ENCODE measurements around the gene GPR35. TPM values are rescaled to one million over a fixed set of nuclear protein-coding genes. Genes with fewer than 3 reads are reported as not detected.

The GPR35 gene
- total and polyA plus RNA-seq, 2 of the 13 experiments (the other 11 are each of a cell fraction or from before 2014, with no cell fraction given), result 27.1 to 44.2 TPM

DNA sequence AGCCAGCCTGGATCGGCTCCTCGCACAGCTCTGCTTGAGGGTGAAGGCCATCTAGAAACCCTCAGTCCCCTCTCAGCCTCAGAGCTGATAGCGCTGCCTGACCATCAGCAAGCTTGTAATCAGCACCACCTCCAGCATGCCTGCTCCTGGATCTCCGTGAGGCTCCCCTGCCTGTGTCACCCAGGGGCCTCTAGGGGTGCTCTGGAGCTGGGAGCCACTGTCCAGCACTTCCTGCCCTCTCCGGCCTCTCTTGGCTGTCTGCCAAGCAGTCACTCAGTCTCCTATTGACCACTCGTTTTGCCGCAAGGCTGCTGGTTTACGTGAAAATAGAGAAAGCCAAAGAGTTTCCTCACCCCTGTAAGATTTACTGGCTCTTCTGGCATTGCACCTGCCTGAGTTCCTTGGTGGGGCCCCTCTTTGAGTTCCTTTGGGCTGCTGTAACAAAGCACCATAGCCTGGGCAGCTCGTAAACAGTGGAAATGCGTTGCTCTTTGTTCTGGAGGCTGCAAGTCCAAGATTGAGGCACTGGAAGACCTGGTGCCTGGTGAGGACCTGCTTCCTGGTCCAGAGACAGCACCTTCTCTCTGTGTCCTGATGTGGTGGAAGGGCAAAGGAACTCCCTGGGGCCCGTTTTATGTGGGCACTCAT is 20.9 kb upstream of the GPR35 start (continued):
- TF ChIP-seq, protein P1, sequence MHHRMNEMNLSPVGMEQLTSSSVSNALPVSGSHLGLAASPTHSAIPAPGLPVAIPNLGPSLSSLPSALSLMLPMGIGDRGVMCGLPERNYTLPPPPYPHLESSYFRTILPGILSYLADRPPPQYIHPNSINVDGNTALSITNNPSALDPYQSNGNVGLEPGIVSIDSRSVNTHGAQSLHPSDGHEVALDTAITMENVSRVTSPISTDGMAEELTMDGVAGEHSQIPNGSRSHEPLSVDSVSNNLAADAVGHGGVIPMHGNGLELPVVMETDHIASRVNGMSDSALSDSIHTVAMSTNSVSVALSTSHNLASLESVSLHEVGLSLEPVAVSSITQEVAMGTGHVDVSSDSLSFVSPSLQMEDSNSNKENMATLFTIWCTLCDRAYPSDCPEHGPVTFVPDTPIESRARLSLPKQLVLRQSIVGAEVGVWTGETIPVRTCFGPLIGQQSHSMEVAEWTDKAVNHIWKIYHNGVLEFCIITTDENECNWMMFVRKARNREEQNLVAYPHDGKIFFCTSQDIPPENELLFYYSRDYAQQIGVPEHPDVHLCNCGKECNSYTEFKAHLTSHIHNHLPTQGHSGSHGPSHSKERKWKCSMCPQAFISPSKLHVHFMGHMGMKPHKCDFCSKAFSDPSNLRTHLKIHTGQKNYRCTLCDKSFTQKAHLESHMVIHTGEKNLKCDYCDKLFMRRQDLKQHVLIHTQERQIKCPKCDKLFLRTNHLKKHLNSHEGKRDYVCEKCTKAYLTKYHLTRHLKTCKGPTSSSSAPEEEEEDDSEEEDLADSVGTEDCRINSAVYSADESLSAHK (CRISPR knock-in tag; IDR thresholded peaks at IDR 0.05; ENCODE audit: borderline replicate concordance), result no peak; the same call in 1 of the 2 replicates
- TF ChIP-seq FOXO1 (CRISPR knock-in tag; IDR thresholded peaks at IDR 0.05) (peak; percentile 19; the same call in 1 of the 2 replicates), KLF16 (CRISPR knock-in tag; IDR thresholded peaks at IDR 0.05) (peak in 1 of 2 experiments; percentile 79; a peak in 1 of 4 replicates), NFATC3 (CRISPR knock-in tag; IDR thresholded peaks at IDR 0.05) (0 out of 2 replicates have a peak, but pooled peaks have one; percentile 38), HOXA9 (CRISPR knock-in tag; IDR thresholded peaks at IDR 0.05; ENCODE audit: borderline replicate concordance) (no peak), ZNF891 (CRISPR knock-in tag; IDR thresholded peaks at IDR 0.05) (peak; percentile 73; the same call in 1 of the 2 replicates), ZNF556 (CRISPR knock-in tag; IDR thresholded peaks at IDR 0.05; ENCODE audit: borderline replicate concordance) (peak; percentile 72; the same call in 1 of the 2 replicates), SPEN (CRISPR knock-in tag; IDR thresholded peaks at IDR 0.05; ENCODE audit: low read depth) (no peak; the same call in 1 of the 2 replicates), BRCA1 (CRISPR knock-in tag; IDR thresholded peaks at IDR 0.05) (peak; percentile 76; the same call in 1 of the 2 replicates), TBL1XR1 (IDR thresholded peaks at IDR 0.05; ENCODE audit: borderline replicate concordance, low read length, partially characterized antibody) (peak; percentile 29), ZNF382 (CRISPR knock-in tag; IDR thresholded peaks at IDR 0.05; ENCODE audit: borderline replicate concordance) (no peak), POGZ (CRISPR knock-in tag; IDR thresholded peaks at IDR 0.05) (peak; percentile 82), MLLT10 (CRISPR knock-in tag; IDR thresholded peaks at IDR 0.05) (no peak), XRCC5 (optimal IDR thresholded peaks at IDR 0.05; ENCODE audit: low read length) (peak; percentile 99), ZNF557 (CRISPR knock-in tag; IDR thresholded peaks at IDR 0.05) (no peak), ZNF225 (CRISPR knock-in tag; IDR thresholded peaks at IDR 0.05) (no peak)
- TF ChIP-seq, protein P2, sequence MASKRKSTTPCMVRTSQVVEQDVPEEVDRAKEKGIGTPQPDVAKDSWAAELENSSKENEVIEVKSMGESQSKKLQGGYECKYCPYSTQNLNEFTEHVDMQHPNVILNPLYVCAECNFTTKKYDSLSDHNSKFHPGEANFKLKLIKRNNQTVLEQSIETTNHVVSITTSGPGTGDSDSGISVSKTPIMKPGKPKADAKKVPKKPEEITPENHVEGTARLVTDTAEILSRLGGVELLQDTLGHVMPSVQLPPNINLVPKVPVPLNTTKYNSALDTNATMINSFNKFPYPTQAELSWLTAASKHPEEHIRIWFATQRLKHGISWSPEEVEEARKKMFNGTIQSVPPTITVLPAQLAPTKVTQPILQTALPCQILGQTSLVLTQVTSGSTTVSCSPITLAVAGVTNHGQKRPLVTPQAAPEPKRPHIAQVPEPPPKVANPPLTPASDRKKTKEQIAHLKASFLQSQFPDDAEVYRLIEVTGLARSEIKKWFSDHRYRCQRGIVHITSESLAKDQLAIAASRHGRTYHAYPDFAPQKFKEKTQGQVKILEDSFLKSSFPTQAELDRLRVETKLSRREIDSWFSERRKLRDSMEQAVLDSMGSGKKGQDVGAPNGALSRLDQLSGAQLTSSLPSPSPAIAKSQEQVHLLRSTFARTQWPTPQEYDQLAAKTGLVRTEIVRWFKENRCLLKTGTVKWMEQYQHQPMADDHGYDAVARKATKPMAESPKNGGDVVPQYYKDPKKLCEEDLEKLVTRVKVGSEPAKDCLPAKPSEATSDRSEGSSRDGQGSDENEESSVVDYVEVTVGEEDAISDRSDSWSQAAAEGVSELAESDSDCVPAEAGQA (IDR thresholded peaks at IDR 0.05; ENCODE audit: low read depth), result no peak; the same call in 1 of the 2 replicates
- TF ChIP-seq, protein P2 (CRISPR knock-in tag; IDR thresholded peaks at IDR 0.05; ENCODE audit: borderline replicate concordance), result no peak
- TF ChIP-seq, protein P3, sequence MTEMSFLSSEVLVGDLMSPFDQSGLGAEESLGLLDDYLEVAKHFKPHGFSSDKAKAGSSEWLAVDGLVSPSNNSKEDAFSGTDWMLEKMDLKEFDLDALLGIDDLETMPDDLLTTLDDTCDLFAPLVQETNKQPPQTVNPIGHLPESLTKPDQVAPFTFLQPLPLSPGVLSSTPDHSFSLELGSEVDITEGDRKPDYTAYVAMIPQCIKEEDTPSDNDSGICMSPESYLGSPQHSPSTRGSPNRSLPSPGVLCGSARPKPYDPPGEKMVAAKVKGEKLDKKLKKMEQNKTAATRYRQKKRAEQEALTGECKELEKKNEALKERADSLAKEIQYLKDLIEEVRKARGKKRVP (CRISPR knock-in tag; IDR thresholded peaks at IDR 0.05), result no peak
- TF ChIP-seq, protein P4, sequence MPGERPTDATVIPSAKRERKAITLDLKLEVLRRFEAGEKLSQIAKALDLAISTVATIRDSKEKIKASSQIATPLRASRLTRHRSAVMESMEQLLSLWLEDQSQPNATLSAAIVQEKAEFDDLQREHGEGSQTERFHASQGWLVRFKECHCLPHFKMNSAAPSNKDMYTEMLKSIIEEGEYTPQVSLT (CRISPR knock-in tag; IDR thresholded peaks at IDR 0.05; ENCODE audit: borderline replicate concordance, low read depth), result no peak; the same call in 1 of the 2 replicates
